ENCODE results near the gene FGF13.
A peak's percentile ranks its signal among the peaks of the same experiment; 100 is the strongest.

The FGF13 gene

GRCh38 chrX:138711399-138712347, at the start of gene FGF13:
TSS of gene FGF13 (minus strand) at chrX:138711717. CDS start at chrX:138711003, 714 bp downstream.
- DNase-seq (ENCODE audit: low read depth), result no peak
- no peak within 1 kb of the TSS for H3K4me3 ChIP-seq (ENCODE audit: low read depth, low read length)

DNA sequence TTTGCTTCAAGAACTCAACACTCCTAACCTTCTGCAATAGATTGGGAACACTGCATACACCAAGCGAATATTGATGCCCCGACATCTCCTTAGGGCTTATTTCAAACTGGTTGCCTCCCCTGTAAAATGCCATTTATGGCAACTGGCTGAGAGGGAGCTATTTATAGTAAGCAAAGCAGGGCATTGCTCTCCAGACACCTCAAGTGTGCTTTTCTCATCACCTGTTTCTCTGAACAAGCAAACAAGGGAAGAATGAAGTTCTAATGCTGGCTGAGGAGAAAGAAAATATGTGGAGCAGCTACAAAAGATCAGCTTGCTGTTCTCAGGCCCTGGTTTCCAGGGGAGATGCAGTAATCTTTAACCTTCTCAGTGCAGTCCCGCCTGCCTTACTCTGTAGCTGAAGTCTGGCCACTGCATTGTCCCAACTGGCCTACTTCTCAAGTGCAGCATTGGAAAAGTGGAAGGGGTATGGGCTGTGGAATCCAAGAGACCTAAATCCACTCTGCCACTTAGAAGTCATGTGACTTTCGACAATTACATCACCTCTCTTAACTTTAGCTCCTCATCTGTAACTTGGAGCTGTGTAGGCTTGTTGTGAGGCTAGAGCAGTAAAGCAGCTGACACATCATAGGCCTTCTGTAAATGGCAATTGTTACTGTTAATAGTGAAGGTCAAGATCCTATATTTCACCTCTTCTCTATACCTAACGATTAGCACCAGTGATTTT, 47.9 kb upstream of the FGF13 start:
- TF ChIP-seq, protein P1, sequence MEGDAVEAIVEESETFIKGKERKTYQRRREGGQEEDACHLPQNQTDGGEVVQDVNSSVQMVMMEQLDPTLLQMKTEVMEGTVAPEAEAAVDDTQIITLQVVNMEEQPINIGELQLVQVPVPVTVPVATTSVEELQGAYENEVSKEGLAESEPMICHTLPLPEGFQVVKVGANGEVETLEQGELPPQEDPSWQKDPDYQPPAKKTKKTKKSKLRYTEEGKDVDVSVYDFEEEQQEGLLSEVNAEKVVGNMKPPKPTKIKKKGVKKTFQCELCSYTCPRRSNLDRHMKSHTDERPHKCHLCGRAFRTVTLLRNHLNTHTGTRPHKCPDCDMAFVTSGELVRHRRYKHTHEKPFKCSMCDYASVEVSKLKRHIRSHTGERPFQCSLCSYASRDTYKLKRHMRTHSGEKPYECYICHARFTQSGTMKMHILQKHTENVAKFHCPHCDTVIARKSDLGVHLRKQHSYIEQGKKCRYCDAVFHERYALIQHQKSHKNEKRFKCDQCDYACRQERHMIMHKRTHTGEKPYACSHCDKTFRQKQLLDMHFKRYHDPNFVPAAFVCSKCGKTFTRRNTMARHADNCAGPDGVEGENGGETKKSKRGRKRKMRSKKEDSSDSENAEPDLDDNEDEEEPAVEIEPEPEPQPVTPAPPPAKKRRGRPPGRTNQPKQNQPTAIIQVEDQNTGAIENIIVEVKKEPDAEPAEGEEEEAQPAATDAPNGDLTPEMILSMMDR (IDR thresholded peaks at IDR 0.05; ENCODE audit: low read depth, low read length, missing control alignments), result no peak
- no peak overlapping the region for H3K4me3 ChIP-seq (ENCODE audit: low read depth, low read length)
- no peak for DNase-seq (ENCODE audit: low read depth)

More at GRCh38 chrX:138711399-138712347, at the start of gene FGF13:
- TF ChIP-seq, protein P1 (IDR thresholded peaks at IDR 0.05; ENCODE audit: low read depth, low read length, missing control alignments), result no peak

DNA sequence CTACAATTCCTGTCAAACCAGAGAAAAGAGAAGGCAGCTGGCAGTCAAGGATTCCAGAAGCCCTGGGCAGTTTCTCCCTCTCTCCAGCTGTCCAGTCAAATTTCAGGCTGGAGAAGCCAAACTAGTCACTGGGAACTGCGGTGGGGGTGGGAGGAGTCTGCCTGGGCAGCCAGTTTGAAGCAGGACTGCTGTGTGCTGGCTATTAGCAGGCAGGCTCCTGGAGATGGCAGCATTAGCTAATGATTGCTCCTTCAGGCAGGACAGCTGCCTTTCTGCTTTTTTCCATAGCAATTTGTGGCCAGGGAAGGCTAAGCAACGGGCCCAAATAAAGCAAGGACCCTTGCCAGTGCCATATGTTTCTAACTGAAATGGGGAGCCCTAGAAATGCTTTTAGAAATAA, 44.7 kb upstream of the FGF13 start:
- H3K4me3 ChIP-seq (ENCODE audit: low read depth, low read length), result no peak overlapping the region
- no peak for DNase-seq (ENCODE audit: low read depth)

DNA sequence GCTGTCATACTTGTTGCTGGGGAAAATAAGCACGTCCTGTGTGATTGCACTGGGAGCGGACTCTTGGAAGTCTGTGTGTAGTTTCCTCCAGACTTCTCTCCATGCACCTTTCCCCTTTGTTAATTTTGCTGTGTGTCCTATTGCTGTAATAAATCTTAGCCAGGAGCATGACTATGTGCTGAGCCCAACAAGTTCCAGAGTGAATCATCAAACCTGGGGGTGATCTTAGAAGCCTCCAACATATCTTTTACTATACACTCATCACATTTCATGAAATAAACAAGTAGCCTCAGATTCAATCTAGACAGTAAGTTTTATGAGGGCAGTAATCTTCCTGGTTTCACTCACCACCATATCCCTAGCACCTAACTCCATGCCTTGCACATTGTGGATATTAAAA, 43.3 kb upstream of the FGF13 start:
- TF ChIP-seq, protein P1 (IDR thresholded peaks at IDR 0.05; ENCODE audit: low read depth, low read length, missing control alignments), result no peak
- no peak overlapping the region for H3K4me3 ChIP-seq (ENCODE audit: low read depth, low read length)
- no peak for DNase-seq (ENCODE audit: low read depth)

More for the DNA sequence above, 44.7 kb upstream of the FGF13 start:
- TF ChIP-seq, protein P1 (IDR thresholded peaks at IDR 0.05; ENCODE audit: low read depth, low read length, missing control alignments), result no peak

GRCh38 chrX:138748480-138748879, 37.0 kb upstream of the FGF13 start:
- TF ChIP-seq, protein P1 (IDR thresholded peaks at IDR 0.05; ENCODE audit: low read depth, low read length, missing control alignments), result peak; percentile 22
- no peak overlapping the region for H3K4me3 ChIP-seq (ENCODE audit: low read depth, low read length)
- no peak for DNase-seq (ENCODE audit: low read depth)

DNA sequence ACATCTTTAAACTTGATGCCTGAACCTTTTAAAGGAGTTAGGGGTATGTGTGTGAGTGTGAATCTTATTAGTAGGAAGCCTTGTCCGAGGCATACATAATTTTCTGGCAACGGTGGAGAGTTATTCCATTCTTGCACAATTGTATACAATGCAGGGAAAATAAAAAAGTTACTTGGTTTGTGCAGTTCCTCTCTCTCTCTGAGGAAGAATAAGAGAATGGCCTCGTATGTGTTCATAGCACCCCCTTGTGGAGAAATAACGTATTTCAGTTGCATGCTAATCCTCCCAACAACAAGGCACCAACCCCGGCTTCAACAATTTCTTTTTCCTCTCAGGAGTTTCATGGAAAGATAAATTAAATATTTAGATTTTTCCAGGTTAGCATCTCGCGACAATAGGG, 33.7 kb upstream of the FGF13 start:
- TF ChIP-seq, protein P1 (IDR thresholded peaks at IDR 0.05; ENCODE audit: low read depth, low read length, missing control alignments), result peak; percentile 47
- H3K4me3 ChIP-seq (ENCODE audit: low read depth, low read length), result no peak overlapping the region
- peak; percentile 1 for DNase-seq (ENCODE audit: low read depth)

Measured in GM12864 (cell line).